Ovary (tissue), 9 donors: ENCODE measurements around the gene LIMS2. TPM values are rescaled to one million over a fixed set of nuclear protein-coding genes. Genes with fewer than 3 reads are reported as not detected.

Source experiments
- DNase-seq, 5 donors: peaks; one replicate each; pipeline ENCODE4 v3.0.0-alpha.2; 2019 to 2020
- H3K27ac ChIP-seq, 2 donors: fragments of 200-600 bp; one replicate each; pipeline versions ENCODE4 v1.5.1 to v1.8.0; 2019 to 2022
- H3K27me3 ChIP-seq: fragments of 200-600 bp; one replicate; pipeline ENCODE4 v1.8.0; 2022
- H3K36me3 ChIP-seq: fragments of 200-600 bp; sonication (generic); one replicate; pipeline ENCODE4 v1.5.1; 2019
- H3K4me1 ChIP-seq: one replicate; pipeline ENCODE4 v1.8.1; 2013; ENCODE audit warnings: mild to moderate bottlenecking, moderate library complexity; ENCODE audit not compliant: insufficient read depth
- H3K4me3 ChIP-seq: fragments of 200-600 bp; sonication (generic); one replicate; pipeline ENCODE4 v1.5.1; 2017
- H3K9me3 ChIP-seq, 2 donors: fragments of 200-600 bp in 1 of 2; sonication (generic) in 1 of 2; one replicate each; pipeline versions ENCODE4 v1.5.1 to v1.8.1; 2013 to 2019; ENCODE audit warnings: mild to moderate bottlenecking in 1 of 2, moderate library complexity in 1 of 2
- EP300 ChIP-seq: sonication (generic); formaldehyde crosslinking; IDR thresholded peaks from one replicate; pipeline ENCODE4 v1.6.1; 2017; ENCODE audit warnings: antibody characterized with exemption
- POLR2A ChIP-seq: fragments of 450-650 bp; IDR thresholded peaks from one replicate; pipeline ENCODE4 v1.6.1; 2017; ENCODE audit warnings: antibody characterized with exemption, mild to moderate bottlenecking, moderate library complexity
- WGBS, 3 donors: extraction: QIAGEN DNeasy Blood & Tissue Kit in 1 of 3; methylation state at CpG; one replicate each; pipeline versions ENCODE4 v1.1.5 to v1.1.7; 2013 to 2017; 5-methylcytosine and 5-hydroxymethylcytosine counted together
- intact Hi-C, 4 donors: fragments of 100-400 bp; cut with DNase I; formaldehyde crosslinking; loops; one replicate each; pipeline versions ENCODE4 v1.11.0 to v1.15.1; 2022 to 2023
- polyA plus RNA-seq, 2 donors: library from polyadenylated mRNA; stranded (reverse); fragments of 200-250 nt in 1 of 2; fragments of 350-450 nt in 1 of 2; fragmentation: Illumina TruSeq in 1 of 2; extraction: RNeasy Lipid Tissue Mini Kit (QIAGEN cat#74804) in 1 of 2; gene quantifications; one replicate each; pipeline ENCODE4 v1.2.3, GENCODE V29; 2013 to 2014
- total RNA-seq, 7 donors: library from RNA; depleted of rRNA in 2 of 7; stranded (reverse); fragments of >200 nt in 2 of 7; fragmentation: NEBNext Ultra II Directional in 3 of 7; extraction: Animal tissue kit (Norgen Biotek cat#: 25700) in 3 of 7; gene quantifications; one replicate each; pipeline versions ENCODE4 v1.1.0 to v1.2.4, GENCODE V29; 2016 to 2023
- TF ChIP-seq, protein P1 (sequence below), 3 donors: fragments of 450-650 bp in 2 of 3; fragments of 200-600 bp in 1 of 3; IDR thresholded peaks; one replicate each; pipeline versions ENCODE4 v1.5.1 to v1.8.0; 2016 to 2022; ENCODE audit warnings: antibody characterized with exemption in 3 of 3, mild to moderate bottlenecking in 1 of 3
- donor health status: DM: no; HTN: no; CAD: no; lungs with moderate emphysema.
- donor health status: DM: no; HTN: no; CAD: no.
- donor health status: Bipolar disorder and iron deficiency.
- donor health status: DM: yes; HTN: yes; CAD: no.
- donor health status: DM: no; HTN: no; CAD: no.
- donor health status: DM: yes; HTN: yes; CAD: no.

Gene LIMS2
- total and polyA plus RNA-seq, 9 donors = 3.8 to 70.4 (median 19.1) TPM

DNA sequence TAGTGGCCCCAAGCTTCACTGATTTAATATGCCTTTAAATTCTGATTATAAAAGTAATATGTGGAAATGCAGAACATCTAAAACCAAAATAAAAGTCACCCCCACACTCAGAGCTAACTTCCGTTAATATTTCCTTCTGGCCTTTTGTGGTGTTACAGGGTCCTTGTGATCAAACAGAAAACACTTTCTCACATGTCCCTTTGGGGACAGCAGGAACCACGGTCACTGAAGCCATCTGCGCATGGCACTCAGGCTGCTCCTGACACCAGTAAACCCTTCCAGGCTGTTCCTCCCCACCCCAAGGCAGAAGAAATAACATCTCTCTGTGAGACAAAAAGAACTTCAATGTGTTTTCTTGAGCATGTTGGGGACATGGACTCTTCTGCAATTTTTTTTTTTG, 54.5 kb downstream of the LIMS2 start:
- H3K27me3 ChIP-seq = no peaks in the 10 kb centered on the region
- intact Hi-C loops = no loop called here
- 75 to 79% (median 75%) methylated on average over 3 of the region's 3 CpGs for WGBS, 3 donors
- no peak for TF ChIP-seq POLR2A
- TF ChIP-seq EP300 = no peak
- TF ChIP-seq, protein P1, sequence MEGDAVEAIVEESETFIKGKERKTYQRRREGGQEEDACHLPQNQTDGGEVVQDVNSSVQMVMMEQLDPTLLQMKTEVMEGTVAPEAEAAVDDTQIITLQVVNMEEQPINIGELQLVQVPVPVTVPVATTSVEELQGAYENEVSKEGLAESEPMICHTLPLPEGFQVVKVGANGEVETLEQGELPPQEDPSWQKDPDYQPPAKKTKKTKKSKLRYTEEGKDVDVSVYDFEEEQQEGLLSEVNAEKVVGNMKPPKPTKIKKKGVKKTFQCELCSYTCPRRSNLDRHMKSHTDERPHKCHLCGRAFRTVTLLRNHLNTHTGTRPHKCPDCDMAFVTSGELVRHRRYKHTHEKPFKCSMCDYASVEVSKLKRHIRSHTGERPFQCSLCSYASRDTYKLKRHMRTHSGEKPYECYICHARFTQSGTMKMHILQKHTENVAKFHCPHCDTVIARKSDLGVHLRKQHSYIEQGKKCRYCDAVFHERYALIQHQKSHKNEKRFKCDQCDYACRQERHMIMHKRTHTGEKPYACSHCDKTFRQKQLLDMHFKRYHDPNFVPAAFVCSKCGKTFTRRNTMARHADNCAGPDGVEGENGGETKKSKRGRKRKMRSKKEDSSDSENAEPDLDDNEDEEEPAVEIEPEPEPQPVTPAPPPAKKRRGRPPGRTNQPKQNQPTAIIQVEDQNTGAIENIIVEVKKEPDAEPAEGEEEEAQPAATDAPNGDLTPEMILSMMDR (IDR thresholded peaks at IDR 0.05) = no peak
- no peaks in the 10 kb centered on the region for H3K4me1 ChIP-seq
- H3K4me3 ChIP-seq = no peak overlapping the region
- DNase-seq = no peak
- no peaks in the 10 kb centered on the region for H3K36me3 ChIP-seq
- no peaks in the 10 kb centered on the region for H3K9me3 ChIP-seq
- no peak overlapping the region for H3K27ac ChIP-seq

DNA sequence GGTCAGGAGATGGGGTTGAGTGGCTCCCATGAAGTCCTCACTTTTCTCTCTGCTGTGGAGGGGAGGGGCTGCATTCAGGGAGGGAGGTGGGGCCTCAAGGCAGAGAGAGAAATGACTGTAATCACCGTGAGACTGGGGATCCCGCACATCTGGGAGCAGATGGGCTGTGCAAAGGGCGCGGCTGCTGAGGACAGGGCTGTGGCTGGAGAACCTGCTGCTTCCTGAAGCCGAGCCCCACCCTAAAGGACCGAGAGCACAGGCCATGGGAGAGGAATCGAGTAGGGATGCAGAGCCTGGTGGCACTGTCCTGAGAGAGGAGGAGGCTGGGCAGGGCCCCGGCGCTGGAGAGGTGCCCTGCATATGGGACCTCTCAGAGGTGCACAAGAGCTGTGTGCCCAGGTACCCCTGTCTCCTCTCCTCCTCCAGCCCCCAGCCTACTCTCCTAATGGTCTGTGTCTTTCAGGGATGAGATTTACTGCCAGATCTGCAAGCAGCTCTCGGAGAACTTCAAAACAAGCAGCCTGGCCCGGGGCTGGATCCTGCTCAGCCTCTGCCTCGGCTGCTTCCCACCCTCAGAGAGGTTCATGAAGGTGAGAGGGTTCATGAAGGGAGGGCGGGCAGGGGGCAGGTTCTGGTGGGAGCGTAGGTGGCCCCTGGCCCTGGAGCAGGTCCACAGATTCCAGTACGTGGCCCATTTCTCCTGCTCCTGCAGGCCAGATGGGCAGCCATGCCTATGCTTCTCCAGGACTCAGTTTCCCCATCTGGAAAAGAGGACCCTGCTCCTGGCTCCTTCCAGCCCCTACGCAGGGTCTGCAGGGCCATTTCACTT, 55.2 kb downstream of the LIMS2 start:
- H3K27me3 ChIP-seq = no peaks in the 10 kb centered on the region
- H3K4me3 ChIP-seq = no peak overlapping the region
- TF ChIP-seq, protein P1 (IDR thresholded peaks at IDR 0.05) = no peak
- no peak for TF ChIP-seq POLR2A
- TF ChIP-seq EP300 = no peak
- intact Hi-C loops = no loop called here
- 46 to 51% (median 48%) methylated on average over 16 of the region's 16 CpGs for WGBS, 3 donors
- H3K4me1 ChIP-seq = no peaks in the 10 kb centered on the region
- no peaks in the 10 kb centered on the region for H3K36me3 ChIP-seq
- peak in 2 of 5 donors; percentile 9 to 21 for DNase-seq
- no peak overlapping the region for H3K27ac ChIP-seq
- H3K9me3 ChIP-seq = no peaks in the 10 kb centered on the region

DNA sequence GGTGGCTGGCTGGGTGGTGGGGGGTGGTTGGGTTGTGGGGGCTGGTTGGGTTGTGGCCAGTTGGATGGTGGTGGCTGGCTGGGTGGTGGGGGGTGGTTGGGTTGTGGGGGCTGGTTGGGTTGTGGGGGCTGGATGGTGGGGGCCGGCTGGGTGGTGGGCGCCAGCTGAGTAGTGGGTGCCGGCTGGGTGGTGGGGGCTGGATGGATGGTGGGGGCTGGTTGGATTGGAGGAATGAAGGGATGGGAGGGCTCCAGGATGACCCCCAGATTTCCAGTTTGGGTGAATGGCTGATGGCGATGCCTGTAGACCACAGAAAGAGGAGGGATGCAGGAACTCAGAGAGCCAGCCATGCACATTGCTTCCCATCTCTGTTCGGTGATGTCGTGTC, 56.1 kb downstream of the LIMS2 start:
- WGBS, 3 donors = 95% methylated on average over 6 of the region's 6 CpGs
- TF ChIP-seq, protein P1 (IDR thresholded peaks at IDR 0.05) = no peak
- TF ChIP-seq POLR2A (no peak), EP300 (no peak)
- no peaks in the 10 kb centered on the region for H3K27me3 ChIP-seq
- H3K9me3 ChIP-seq = peaks cover 0 to under 1% of the 10 kb centered on the region in 2 donors
- intact Hi-C loops = no loop called here
- no peak for DNase-seq
- H3K4me3 ChIP-seq = no peak overlapping the region
- H3K4me1 ChIP-seq = no peaks in the 10 kb centered on the region
- H3K36me3 ChIP-seq = no peaks in the 10 kb centered on the region
- H3K27ac ChIP-seq = no peak overlapping the region

DNA sequence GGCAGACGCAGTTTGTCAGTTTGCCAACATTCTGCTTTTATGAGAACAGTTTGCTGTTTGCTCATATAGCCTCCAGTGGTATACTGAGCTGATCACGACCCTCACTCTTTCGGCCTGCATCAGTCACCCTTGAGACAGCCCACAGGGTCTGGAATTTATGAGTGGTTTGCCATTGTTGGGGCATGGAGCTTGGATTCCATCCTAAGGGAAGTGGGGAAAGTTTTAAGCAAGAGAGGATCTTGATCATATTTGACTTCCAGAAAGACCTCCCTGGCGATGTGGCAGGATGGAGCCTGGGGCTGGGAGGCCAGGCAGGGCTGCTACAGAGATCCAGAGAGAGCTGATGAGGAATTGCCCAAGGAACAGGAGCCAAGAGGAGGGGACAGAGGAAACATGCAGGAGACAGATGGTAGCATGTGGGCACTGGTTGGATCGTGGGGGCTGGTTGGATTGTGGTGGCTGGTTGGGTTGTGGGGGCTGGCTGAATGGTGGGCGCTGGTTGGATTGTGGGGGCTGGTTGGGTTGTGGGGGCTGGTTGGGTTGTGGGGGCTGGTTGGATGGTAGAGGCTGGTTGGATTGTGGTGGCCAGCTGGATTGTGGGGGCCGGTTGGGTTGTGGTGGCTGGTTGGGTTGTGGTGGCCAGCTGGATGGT, 56.7 kb downstream of the LIMS2 start:
- Histone ChIP-seq H3K27ac (no peak overlapping the region), H3K27me3 (no peaks in the 10 kb centered on the region), H3K4me1 (no peaks in the 10 kb centered on the region), H3K9me3 (peaks cover 0 to 4% of the 10 kb centered on the region in 2 donors), H3K4me3 (no peak overlapping the region), H3K36me3 (no peaks in the 10 kb centered on the region)
- DNase-seq = no peak
- TF ChIP-seq, protein P1 (IDR thresholded peaks at IDR 0.05) = no peak
- TF ChIP-seq POLR2A (no peak), EP300 (no peak)
- intact Hi-C loops = no loop called here
- 68 to 79% (median 75%) methylated on average over 7 of the region's 7 CpGs for WGBS, 3 donors
